ENCODE results near the gene TSKS.
A peak's percentile ranks its signal among the peaks of the same experiment; 100 is the strongest.

The TSKS gene

GRCh38 chr19:49770529-49770928 lies 7.4 kb upstream of the TSKS start:
- Histone ChIP-seq H3K79me2 (ENCODE audit: insufficient read depth, low read depth) (peaks cover 13% of the 10 kb centered on the region; the same call in 1 of the 2 replicates), H3K4me3 (IDR thresholded peaks at IDR 0.05; ENCODE audit: insufficient read depth, low read depth, low read length) (no peak overlapping the region), H3K9ac (no peak overlapping the region), H2AFZ (ENCODE audit: low read depth) (no peak overlapping the region), H3K36me3 (ENCODE audit: insufficient read depth) (no peaks in the 10 kb centered on the region), H4K20me1 (ENCODE audit: insufficient read depth) (no peaks in the 10 kb centered on the region), H3K4me2 (no peak overlapping the region), H3K27me3 (ENCODE audit: insufficient read depth, low read depth) (no peaks in the 10 kb centered on the region), H3K27ac (no peak overlapping the region), H3K4me1 (ENCODE audit: low read depth, poor library complexity, severe bottlenecking) (peaks cover 6% of the 10 kb centered on the region)
- TF ChIP-seq CTCF (conservative IDR thresholded peaks at IDR 0.05; ENCODE audit: low read depth, low read length), result no peak

- Histone ChIP-seq H3K27me3 (ENCODE audit: insufficient read depth, low read depth) (peaks cover 4% of the 10 kb centered on the region; the same call in 1 of the 2 replicates), H3K4me2 (peak overlapping the region; percentile 97), H3K27ac (no peak overlapping the region), H3K79me2 (ENCODE audit: insufficient read depth, low read depth) (peaks cover 13% of the 10 kb centered on the region; the same call in 1 of the 2 replicates), H3K36me3 (ENCODE audit: insufficient read depth) (no peaks in the 10 kb centered on the region), H4K20me1 (ENCODE audit: insufficient read depth) (no peaks in the 10 kb centered on the region), H3K9ac (no peak overlapping the region; the same call in 1 of the 2 replicates), H2AFZ (ENCODE audit: low read depth) (no peak overlapping the region), H3K4me1 (ENCODE audit: low read depth, poor library complexity, severe bottlenecking) (peaks cover 8% of the 10 kb centered on the region), H3K4me3 (IDR thresholded peaks at IDR 0.05; ENCODE audit: insufficient read depth, low read depth, low read length) (no peak overlapping the region)
- no peak for TF ChIP-seq CTCF (conservative IDR thresholded peaks at IDR 0.05; ENCODE audit: low read depth, low read length)
These were observed 5.0 kb upstream of the TSKS start for GRCh38 chr19:49767967-49768581.

- Histone ChIP-seq H3K36me3 (ENCODE audit: insufficient read depth) (no peaks in the 10 kb centered on the region), H3K27me3 (ENCODE audit: insufficient read depth, low read depth) (peaks cover 8% of the 10 kb centered on the region; the same call in 1 of the 2 replicates), H3K79me2 (ENCODE audit: insufficient read depth, low read depth) (peaks cover 13% of the 10 kb centered on the region; the same call in 1 of the 2 replicates), H3K9ac (peak overlapping the region; percentile 64; the same call in 1 of the 2 replicates), H3K4me2 (peak overlapping the region; percentile 97), H4K20me1 (ENCODE audit: insufficient read depth) (no peaks in the 10 kb centered on the region), H3K4me1 (ENCODE audit: low read depth, poor library complexity, severe bottlenecking) (peaks cover 8% of the 10 kb centered on the region), H2AFZ (ENCODE audit: low read depth) (peak overlapping the region; percentile 86), H3K4me3 (IDR thresholded peaks at IDR 0.05; ENCODE audit: insufficient read depth, low read depth, low read length) (no peak overlapping the region), H3K27ac (no peak overlapping the region)
- TF ChIP-seq CTCF (conservative IDR thresholded peaks at IDR 0.05; ENCODE audit: low read depth, low read length), result no peak
These were observed 4.3 kb upstream of the TSKS start for GRCh38 chr19:49767381-49767780.

- no peaks in the 10 kb centered on the region for H3K36me3 ChIP-seq (ENCODE audit: insufficient read depth)
- peaks cover 13% of the 10 kb centered on the region; the same call in 1 of the 2 replicates for H3K79me2 ChIP-seq (ENCODE audit: insufficient read depth, low read depth)
- peak within 1 kb of the TSS; percentile 64; the same call in 1 of the 2 replicates for H3K9ac ChIP-seq
- H4K20me1 ChIP-seq (ENCODE audit: insufficient read depth), result no peaks in the 10 kb centered on the region
- peak within 1 kb of the TSS; percentile 97 for H3K4me2 ChIP-seq
- H3K27ac ChIP-seq, result peak within 1 kb of the TSS; percentile 46
- no peak for TF ChIP-seq CTCF (conservative IDR thresholded peaks at IDR 0.05; ENCODE audit: low read depth, low read length)
- H3K4me1 ChIP-seq (ENCODE audit: low read depth, poor library complexity, severe bottlenecking), result peaks cover 8% of the 10 kb centered on the region
- no peak within 1 kb of the TSS for H3K4me3 ChIP-seq (IDR thresholded peaks at IDR 0.05; ENCODE audit: insufficient read depth, low read depth, low read length)
- H3K27me3 ChIP-seq (ENCODE audit: insufficient read depth, low read depth), result peaks cover 8% of the 10 kb centered on the region; the same call in 1 of the 2 replicates
- H2AFZ ChIP-seq (ENCODE audit: low read depth), result peak within 1 kb of the TSS; percentile 89
These were observed 3.8 kb upstream of the TSKS start, which contains the start of gene AP2A1 for GRCh38 chr19:49766930-49767299. Gene AP2A1, plus strand, starts transcription at chr19:49767001. Its CDS starts 133 bp downstream, at chr19:49767134.
